ENCODE measurements around the gene CHCHD3. TPM values are rescaled to one million over a fixed set of nuclear protein-coding genes. Genes with fewer than 3 reads are reported as not detected.

CHCHD3 gene
- total RNA-seq, 4 donors from 2014 or later: 40.6 to 66.6 (median 48.1) TPM

DNA sequence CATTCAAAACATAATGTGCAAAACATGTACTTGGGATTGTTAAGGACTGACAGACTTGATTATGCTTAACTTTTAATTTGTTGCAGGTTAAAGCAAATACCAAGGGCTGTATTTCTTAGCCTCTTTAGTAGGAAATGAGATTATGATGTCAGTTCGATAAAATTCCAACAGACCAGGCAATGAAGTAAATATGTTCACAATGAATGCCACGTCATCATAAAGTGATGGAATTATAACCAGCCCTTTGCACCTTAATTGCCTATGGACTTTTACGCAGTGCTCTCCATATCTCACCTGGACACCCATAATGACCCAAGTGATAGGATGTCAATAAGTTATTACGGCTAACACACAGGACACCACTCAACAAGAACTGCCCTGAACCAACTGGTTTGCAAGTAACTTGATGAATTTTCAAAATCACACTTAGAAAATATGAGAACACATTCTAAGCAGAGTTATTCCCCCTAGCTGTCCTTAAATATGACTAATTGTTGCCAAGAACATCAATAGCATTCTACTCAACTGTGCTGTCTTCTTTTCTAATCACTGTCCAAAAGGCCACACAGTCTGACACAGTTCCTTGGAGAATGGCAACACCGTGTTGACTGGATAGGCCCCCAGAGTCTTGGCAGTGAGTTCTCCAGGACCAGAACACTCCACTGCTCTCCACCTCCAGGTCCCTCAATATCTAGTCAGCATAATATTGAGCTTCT is 115.0 kb downstream of the CHCHD3 start:
- DNase-seq (ENCODE audit: low spot score in 2 of 2): no peak
- H3K27me3 ChIP-seq: no peaks in the 10 kb centered on the region
- 84 to 89% methylated on average over 5 of the region's 5 CpGs for WGBS, 2 donors
- no peak overlapping the region for H3K4me3 ChIP-seq
- no peaks in the 10 kb centered on the region for H3K36me3 ChIP-seq
- no peak overlapping the region for H3K27ac ChIP-seq
- no peaks in the 10 kb centered on the region for H3K4me1 ChIP-seq
- TF ChIP-seq POLR2A (IDR thresholded peaks at IDR 0.05) (no peak), EP300 (IDR thresholded peaks at IDR 0.05) (no peak)
- TF ChIP-seq, protein P1, sequence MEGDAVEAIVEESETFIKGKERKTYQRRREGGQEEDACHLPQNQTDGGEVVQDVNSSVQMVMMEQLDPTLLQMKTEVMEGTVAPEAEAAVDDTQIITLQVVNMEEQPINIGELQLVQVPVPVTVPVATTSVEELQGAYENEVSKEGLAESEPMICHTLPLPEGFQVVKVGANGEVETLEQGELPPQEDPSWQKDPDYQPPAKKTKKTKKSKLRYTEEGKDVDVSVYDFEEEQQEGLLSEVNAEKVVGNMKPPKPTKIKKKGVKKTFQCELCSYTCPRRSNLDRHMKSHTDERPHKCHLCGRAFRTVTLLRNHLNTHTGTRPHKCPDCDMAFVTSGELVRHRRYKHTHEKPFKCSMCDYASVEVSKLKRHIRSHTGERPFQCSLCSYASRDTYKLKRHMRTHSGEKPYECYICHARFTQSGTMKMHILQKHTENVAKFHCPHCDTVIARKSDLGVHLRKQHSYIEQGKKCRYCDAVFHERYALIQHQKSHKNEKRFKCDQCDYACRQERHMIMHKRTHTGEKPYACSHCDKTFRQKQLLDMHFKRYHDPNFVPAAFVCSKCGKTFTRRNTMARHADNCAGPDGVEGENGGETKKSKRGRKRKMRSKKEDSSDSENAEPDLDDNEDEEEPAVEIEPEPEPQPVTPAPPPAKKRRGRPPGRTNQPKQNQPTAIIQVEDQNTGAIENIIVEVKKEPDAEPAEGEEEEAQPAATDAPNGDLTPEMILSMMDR (IDR thresholded peaks at IDR 0.05): no peak
- H3K9me3 ChIP-seq: no peaks in the 10 kb centered on the region

DNA sequence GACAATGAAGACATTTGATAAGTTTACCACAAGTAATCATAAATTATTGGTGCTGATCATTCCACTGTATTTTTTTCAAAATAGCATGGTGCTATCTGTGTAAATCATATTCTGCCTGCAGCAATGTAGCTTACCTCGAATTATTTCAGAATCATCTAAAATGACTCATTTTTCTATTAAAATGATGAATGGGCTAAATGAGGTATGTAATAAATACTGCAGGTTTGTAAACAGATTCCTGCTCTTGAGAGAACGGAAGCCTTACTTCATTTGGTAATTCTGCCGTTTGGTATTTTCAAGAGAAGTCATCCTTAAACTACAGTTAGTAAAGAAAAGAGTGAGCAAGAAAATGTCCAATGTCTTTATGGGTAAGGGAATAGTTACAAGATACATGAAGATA is 115.9 kb downstream of the CHCHD3 start:
- H3K36me3 ChIP-seq: no peaks in the 10 kb centered on the region
- H3K9me3 ChIP-seq: no peaks in the 10 kb centered on the region
- H3K27ac ChIP-seq: no peak overlapping the region
- TF ChIP-seq, protein P1 (IDR thresholded peaks at IDR 0.05): no peak
- no peak for TF ChIP-seq POLR2A (IDR thresholded peaks at IDR 0.05)
- no peak for TF ChIP-seq EP300 (IDR thresholded peaks at IDR 0.05)
- no peak overlapping the region for H3K4me3 ChIP-seq
- H3K27me3 ChIP-seq: no peaks in the 10 kb centered on the region
- WGBS, 2 donors: 84 to 85% methylated on average over 3 of the region's 3 CpGs
- H3K4me1 ChIP-seq: no peaks in the 10 kb centered on the region
- DNase-seq (ENCODE audit: low spot score in 2 of 2): no peak

DNA sequence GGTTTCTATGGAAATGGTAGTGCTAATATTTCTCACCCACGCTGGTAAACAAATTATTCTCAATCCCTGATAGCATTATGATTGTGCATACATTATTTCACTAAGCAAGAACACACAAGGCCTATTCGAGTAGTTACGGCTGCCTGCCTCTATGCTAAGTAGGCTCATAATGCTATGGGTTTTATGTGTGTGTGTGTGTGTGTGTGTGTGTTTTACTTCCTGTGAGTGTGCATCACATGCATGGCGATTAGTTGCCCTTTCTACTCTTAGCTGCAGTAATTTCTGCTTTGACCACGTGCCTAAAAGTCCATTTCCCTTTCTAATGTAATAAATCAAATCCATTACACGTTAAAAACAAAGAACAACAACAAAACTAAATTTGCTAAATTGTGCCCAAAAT is 117.0 kb downstream of the CHCHD3 start:
- H3K27ac ChIP-seq: no peak overlapping the region
- no peaks in the 10 kb centered on the region for H3K27me3 ChIP-seq
- TF ChIP-seq POLR2A (IDR thresholded peaks at IDR 0.05) (no peak), EP300 (IDR thresholded peaks at IDR 0.05) (no peak)
- H3K9me3 ChIP-seq: no peaks in the 10 kb centered on the region
- H3K4me1 ChIP-seq: no peaks in the 10 kb centered on the region
- H3K36me3 ChIP-seq: no peaks in the 10 kb centered on the region
- WGBS, 2 donors: 53 to 60% methylated on average over 6 of the region's 6 CpGs
- DNase-seq (ENCODE audit: low spot score in 2 of 2): no peak
- H3K4me3 ChIP-seq: no peak overlapping the region

DNA sequence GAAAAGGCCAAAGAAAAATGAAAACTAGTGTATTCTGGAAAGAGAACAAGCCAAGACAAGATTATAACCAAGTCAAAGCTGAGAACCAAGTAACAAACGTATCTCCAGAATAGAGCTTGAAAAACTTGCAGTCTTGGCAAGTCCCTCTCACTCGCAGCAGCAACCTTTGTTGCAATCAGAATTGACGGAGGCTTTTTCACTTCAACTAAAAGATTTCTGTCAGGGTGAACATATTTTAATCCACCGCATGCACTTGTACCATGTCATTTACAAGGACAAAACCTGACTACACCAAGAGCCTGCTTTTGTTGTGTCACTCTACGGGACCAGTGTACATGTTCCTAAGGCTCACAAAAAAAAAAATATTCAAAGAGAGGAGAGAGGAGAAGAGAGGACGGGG is 122.0 kb downstream of the CHCHD3 start:
- TF ChIP-seq, protein P1 (IDR thresholded peaks at IDR 0.05): no peak
- TF ChIP-seq EP300 (IDR thresholded peaks at IDR 0.05): no peak
- TF ChIP-seq POLR2A (IDR thresholded peaks at IDR 0.05): no peak
- 83 to 90% methylated on average over 6 of the region's 6 CpGs for WGBS, 2 donors
- peaks cover 0 to 5% (median 0%) of the 10 kb centered on the region in 3 donors for H3K36me3 ChIP-seq
- H3K4me3 ChIP-seq: no peak overlapping the region
- no peaks in the 10 kb centered on the region for H3K9me3 ChIP-seq
- H3K4me1 ChIP-seq: no peaks in the 10 kb centered on the region
- no peak for DNase-seq (ENCODE audit: low spot score in 2 of 2)
- no peaks in the 10 kb centered on the region for H3K27me3 ChIP-seq
- no peak overlapping the region for H3K27ac ChIP-seq

DNA sequence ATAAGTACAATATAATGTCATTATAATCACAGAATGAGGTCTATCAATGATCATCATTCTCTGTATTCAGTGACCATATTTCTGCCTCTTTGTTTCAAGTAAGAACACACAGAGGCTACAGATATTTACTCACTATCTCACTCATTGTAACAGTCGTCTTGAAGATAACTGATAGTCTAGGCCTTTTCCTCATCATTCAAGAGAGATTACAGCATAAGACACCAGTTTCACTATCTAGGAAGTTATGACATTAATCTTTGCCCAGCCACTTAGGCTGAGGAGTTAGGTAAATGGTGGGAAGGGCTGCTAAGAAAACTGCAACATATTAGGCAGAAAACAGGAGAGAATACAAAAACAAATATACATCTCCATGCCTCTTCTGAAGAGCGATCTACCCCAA is 125.3 kb downstream of the CHCHD3 start:
- no peak for TF ChIP-seq POLR2A (IDR thresholded peaks at IDR 0.05)
- TF ChIP-seq, protein P1 (IDR thresholded peaks at IDR 0.05): no peak
- TF ChIP-seq EP300 (IDR thresholded peaks at IDR 0.05): no peak
- no peak overlapping the region for H3K27ac ChIP-seq
- DNase-seq (ENCODE audit: low spot score in 2 of 2): no peak
- no peaks in the 10 kb centered on the region for H3K9me3 ChIP-seq
- H3K4me1 ChIP-seq: no peaks in the 10 kb centered on the region
- WGBS, 2 donors: 76 to 87% methylated on average over 2 of the region's 2 CpGs
- H3K36me3 ChIP-seq: peaks cover 0 to 11% (median 0%) of the 10 kb centered on the region in 3 donors
- H3K4me3 ChIP-seq: no peak overlapping the region
- H3K27me3 ChIP-seq: no peaks in the 10 kb centered on the region

Measured in tibial nerve (tissue), 4 donors.